Bronchial epithelial cell (primary cell): ENCODE results near the gene CDC42. TPM values are rescaled to one million over a fixed set of nuclear protein-coding genes. Genes with fewer than 3 reads are reported as not detected.

Source experiments
- DNase-seq: peaks from one replicate; pipeline ENCODE4 v3.0.0-alpha.2; 2010; ENCODE audit warnings: low read depth
- FAIRE-seq: peaks from 2 replicates; lab custom pipeline; 2011; peaks lifted over from hg19 to GRCh38; lab: Jason Lieb, UNC
- H3K27me3 ChIP-seq: 2 replicates; pipeline ENCODE4 v1.5.1; 2011; ENCODE audit warnings: low read length; ENCODE audit not compliant: control insufficient read depth, insufficient read depth
- H3K36me3 ChIP-seq: 2 replicates; pipeline ENCODE4 v1.5.1; 2011; ENCODE audit warnings: low read length; ENCODE audit not compliant: control insufficient read depth, insufficient read depth
- H3K4me3 ChIP-seq: 2 replicates; pipeline ENCODE4 v1.5.1; 2011; ENCODE audit warnings: mild to moderate bottlenecking, low read depth, low read length, control low read depth
- CTCF ChIP-seq: IDR thresholded peaks from 2 replicates; pipeline ENCODE4 v1.5.1; 2011; ENCODE audit warnings: mild to moderate bottlenecking, moderate library complexity, low read length, control low read depth, inconsistent platforms; ENCODE audit not compliant: insufficient read depth, severe bottlenecking
- total RNA-seq: library from RNA; depleted of rRNA; stranded (reverse); fragments of >200 nt; gene quantifications from 2 replicates; pipeline ENCODE4 v1.2.1, GENCODE V29; 2014

The CDC42 gene
- total RNA-seq, 1 donor from 2014 or later = 408 TPM

- DNase-seq (no peak), FAIRE-seq (no peak)
- H3K4me3 ChIP-seq = no peak overlapping the region
- no peaks in the 10 kb centered on the region for H3K27me3 ChIP-seq
- TF ChIP-seq CTCF = no peak
- peaks cover 4% of the 10 kb centered on the region for H3K36me3 ChIP-seq
Measured at GRCh38 chr1:22101995-22102394, 49.5 kb downstream of the CDC42 start.

GRCh38 chr1:22102746-22103145 lies 50.2 kb downstream of the CDC42 start:
- FAIRE-seq (no peak), DNase-seq (no peak)
- Histone ChIP-seq H3K4me3 (no peak overlapping the region), H3K27me3 (no peaks in the 10 kb centered on the region), H3K36me3 (peaks cover 4% of the 10 kb centered on the region)
- TF ChIP-seq CTCF = no peak

- no peak for DNase-seq
- Histone ChIP-seq H3K27me3 (no peaks in the 10 kb centered on the region), H3K4me3 (no peak overlapping the region), H3K36me3 (peaks cover 8% of the 10 kb centered on the region)
- no peak for TF ChIP-seq CTCF
- FAIRE-seq = no peak
Measured at GRCh38 chr1:22104094-22104493, 51.6 kb downstream of the CDC42 start.

GRCh38 chr1:22104865-22105437 lies 52.4 kb downstream of the CDC42 start:
- DNase-seq (no peak), FAIRE-seq (no peak)
- H3K36me3 ChIP-seq = peaks cover 8% of the 10 kb centered on the region
- no peak for TF ChIP-seq CTCF
- H3K4me3 ChIP-seq = no peak overlapping the region
- no peaks in the 10 kb centered on the region for H3K27me3 ChIP-seq

- Histone ChIP-seq H3K36me3 (peaks cover 7% of the 10 kb centered on the region), H3K4me3 (no peak overlapping the region), H3K27me3 (no peaks in the 10 kb centered on the region)
- peak; percentile 79 for TF ChIP-seq CTCF
- DNase-seq = peak; percentile 56
- no peak for FAIRE-seq
Measured at GRCh38 chr1:22105611-22106207, 53.2 kb downstream of the CDC42 start.

- no peak for TF ChIP-seq CTCF
- H3K36me3 ChIP-seq = peaks cover 14% of the 10 kb centered on the region
- no peak for DNase-seq
- FAIRE-seq = no peak
- no peak overlapping the region for H3K4me3 ChIP-seq
- H3K27me3 ChIP-seq = no peaks in the 10 kb centered on the region
Measured at GRCh38 chr1:22107126-22107525, 54.6 kb downstream of the CDC42 start.
